Cardiac fibroblast (primary cell): ENCODE data around the gene ATP8A2.

Source experiments
- DNase-seq, 2 donors: peaks; one replicate each; pipeline versions ENCODE4 v3.0.0 to v3.0.0-alpha.2; 2010; ENCODE audit warnings: low read depth in 2 of 2
- H3K4me3 ChIP-seq, 2 donors: replicated peaks in 1 of 2; 1 replicate in 1 of 2; 2 replicates in 1 of 2; pipeline ENCODE4 v1.5.1; 2011; ENCODE audit warnings: low read depth in 2 of 2, low read length in 2 of 2, mild to moderate bottlenecking in 2 of 2, moderate library complexity in 1 of 2
- CTCF ChIP-seq: IDR thresholded peaks from one replicate; pipeline ENCODE4 v1.5.1; 2011; ENCODE audit warnings: low read depth, mild to moderate bottlenecking, low read length, inconsistent platforms

Gene ATP8A2

GRCh38 chr13:26051657-26052311, 680.0 kb downstream of the ATP8A2 start, which contains the start of gene SHISA2:
Gene SHISA2, minus strand, starts transcription at chr13:26052016. Its CDS starts 1,041 bp downstream, at chr13:26050975.
- H3K4me3 ChIP-seq, result peak within 1 kb of the TSS; percentile 34 to 43
- no peak for TF ChIP-seq CTCF
- peak; percentile 56 to 75 for DNase-seq

- no peak overlapping the region for H3K4me3 ChIP-seq
- DNase-seq, result no peak
- no peak for TF ChIP-seq CTCF
Observed at GRCh38 chr13:26052337-26052736, 680.6 kb downstream of the ATP8A2 start.

- no peak for TF ChIP-seq CTCF
- H3K4me3 ChIP-seq, result no peak overlapping the region
- no peak for DNase-seq
Observed at GRCh38 chr13:26053418-26053980, 681.7 kb downstream of the ATP8A2 start.

GRCh38 chr13:26054896-26055295, 683.1 kb downstream of the ATP8A2 start:
- H3K4me3 ChIP-seq, result no peak overlapping the region
- DNase-seq, result no peak
- no peak for TF ChIP-seq CTCF

- no peak overlapping the region for H3K4me3 ChIP-seq
- no peak for DNase-seq
- TF ChIP-seq CTCF, result no peak
Observed at GRCh38 chr13:26058704-26059103, 686.9 kb downstream of the ATP8A2 start.

GRCh38 chr13:26060357-26060756, 688.6 kb downstream of the ATP8A2 start:
- TF ChIP-seq CTCF, result no peak
- DNase-seq, result no peak
- no peak overlapping the region for H3K4me3 ChIP-seq
